BE2C (cell line): ENCODE results near the gene ZACN.
"Not testable (repeated sequence)": the region's sequence is repeated elsewhere in the genome, so short reads cannot be mapped to it uniquely, and the experiment has no call there.

ENCODE experiments used
- DNase-seq: peaks from one replicate; pipeline ENCODE4 v3.0.0-alpha.2; 2020
- H3K27me3 ChIP-seq: fragments of 250-450 bp; sonication (Bioruptor Pico); 2 replicates; pipeline ENCODE4 v1.5.1; 2020; ENCODE audit warnings: mild to moderate bottlenecking
- H3K36me3 ChIP-seq: fragments of 250-450 bp; sonication (Bioruptor Pico); 2 replicates; pipeline ENCODE4 v1.5.1; 2020; ENCODE audit warnings: mild to moderate bottlenecking
- H3K4me1 ChIP-seq: fragments of 250-450 bp; sonication (Bioruptor Pico); 2 replicates; pipeline ENCODE4 v1.5.1; 2020
- H3K4me3 ChIP-seq: 2 replicates; pipeline ENCODE4 v1.5.1; 2011; ENCODE audit warnings: low read depth, low read length
- H3K9me3 ChIP-seq: fragments of 250-450 bp; sonication (Bioruptor Pico); 2 replicates; pipeline ENCODE4 v1.5.1; 2020
- TF ChIP-seq, protein P1 (sequence below): IDR thresholded peaks from 2 replicates; pipeline ENCODE4 v1.5.1; 2012; ENCODE audit warnings: mild to moderate bottlenecking, low read depth, low read length

Gene ZACN

DNA sequence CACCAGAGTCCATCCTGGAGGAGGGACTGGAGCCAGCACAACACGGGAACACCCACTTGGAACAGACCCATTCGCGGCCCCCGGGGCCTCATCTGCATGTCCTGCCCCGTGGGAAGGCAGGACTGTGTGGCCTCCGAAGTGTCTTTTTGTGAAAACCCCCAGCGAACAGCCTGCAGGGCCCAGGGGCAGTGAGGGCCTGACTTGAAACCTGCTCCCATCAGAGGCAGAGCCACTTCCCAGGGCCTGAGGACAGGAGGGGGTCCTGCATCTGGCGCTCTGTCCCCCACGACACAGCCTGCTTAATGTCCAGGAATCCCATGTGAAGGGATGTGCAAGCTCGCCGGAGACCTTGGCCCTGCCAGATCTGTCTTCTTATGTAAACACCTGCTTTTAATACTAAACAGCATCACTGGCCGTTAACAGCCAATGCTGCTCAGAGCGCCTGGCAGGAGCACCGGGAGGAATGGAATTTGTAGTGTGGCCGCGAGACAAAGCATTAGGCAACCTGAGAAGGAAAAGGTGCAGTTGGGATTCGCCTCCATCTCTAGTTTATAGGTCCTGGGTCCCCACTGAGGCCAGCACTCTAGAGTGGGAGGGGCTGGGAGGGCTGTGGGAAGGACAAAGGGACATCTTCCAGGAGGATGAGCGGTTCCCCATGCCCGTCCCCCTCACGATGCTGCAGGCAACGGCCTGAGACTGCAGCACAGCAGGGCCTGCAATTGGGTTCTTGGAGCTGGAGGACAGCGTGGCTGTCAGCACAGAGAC is 42.3 kb upstream of the ZACN start:
- DNase-seq: no peak

DNA sequence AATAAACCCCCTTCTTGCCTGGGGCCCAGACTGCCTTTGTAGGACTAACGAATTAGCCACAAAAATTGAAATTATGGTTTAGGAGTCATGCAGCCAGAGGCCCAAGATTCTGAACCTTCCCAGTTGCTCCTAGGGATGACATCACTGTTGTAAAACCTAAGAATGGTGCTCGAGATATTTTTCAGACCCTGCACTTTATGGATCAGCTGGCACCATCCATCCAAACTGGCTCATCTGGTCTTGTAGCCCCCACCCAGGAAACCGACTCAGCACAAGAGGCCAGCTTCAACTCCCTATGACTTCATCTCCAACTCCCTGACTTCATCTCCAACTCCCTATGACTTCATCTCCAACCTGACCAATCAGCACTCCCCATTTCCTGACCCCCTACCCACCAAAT is 40.9 kb upstream of the ZACN start:
- Histone ChIP-seq H3K27me3 (no peaks in the 10 kb centered on the region), H3K36me3 (peaks cover 50% of the 10 kb centered on the region)
- TF ChIP-seq, protein P1, sequence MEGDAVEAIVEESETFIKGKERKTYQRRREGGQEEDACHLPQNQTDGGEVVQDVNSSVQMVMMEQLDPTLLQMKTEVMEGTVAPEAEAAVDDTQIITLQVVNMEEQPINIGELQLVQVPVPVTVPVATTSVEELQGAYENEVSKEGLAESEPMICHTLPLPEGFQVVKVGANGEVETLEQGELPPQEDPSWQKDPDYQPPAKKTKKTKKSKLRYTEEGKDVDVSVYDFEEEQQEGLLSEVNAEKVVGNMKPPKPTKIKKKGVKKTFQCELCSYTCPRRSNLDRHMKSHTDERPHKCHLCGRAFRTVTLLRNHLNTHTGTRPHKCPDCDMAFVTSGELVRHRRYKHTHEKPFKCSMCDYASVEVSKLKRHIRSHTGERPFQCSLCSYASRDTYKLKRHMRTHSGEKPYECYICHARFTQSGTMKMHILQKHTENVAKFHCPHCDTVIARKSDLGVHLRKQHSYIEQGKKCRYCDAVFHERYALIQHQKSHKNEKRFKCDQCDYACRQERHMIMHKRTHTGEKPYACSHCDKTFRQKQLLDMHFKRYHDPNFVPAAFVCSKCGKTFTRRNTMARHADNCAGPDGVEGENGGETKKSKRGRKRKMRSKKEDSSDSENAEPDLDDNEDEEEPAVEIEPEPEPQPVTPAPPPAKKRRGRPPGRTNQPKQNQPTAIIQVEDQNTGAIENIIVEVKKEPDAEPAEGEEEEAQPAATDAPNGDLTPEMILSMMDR: no peak

More for the DNA sequence above, 42.3 kb upstream of the ZACN start:
- Histone ChIP-seq H3K4me1 (no peaks in the 10 kb centered on the region), H3K36me3 (peaks cover 38% of the 10 kb centered on the region), H3K9me3 (peaks cover 2% of the 10 kb centered on the region; the same call in 1 of the 2 replicates), H3K4me3 (no peak overlapping the region), H3K27me3 (no peaks in the 10 kb centered on the region)
- TF ChIP-seq, protein P1: no peak

DNA sequence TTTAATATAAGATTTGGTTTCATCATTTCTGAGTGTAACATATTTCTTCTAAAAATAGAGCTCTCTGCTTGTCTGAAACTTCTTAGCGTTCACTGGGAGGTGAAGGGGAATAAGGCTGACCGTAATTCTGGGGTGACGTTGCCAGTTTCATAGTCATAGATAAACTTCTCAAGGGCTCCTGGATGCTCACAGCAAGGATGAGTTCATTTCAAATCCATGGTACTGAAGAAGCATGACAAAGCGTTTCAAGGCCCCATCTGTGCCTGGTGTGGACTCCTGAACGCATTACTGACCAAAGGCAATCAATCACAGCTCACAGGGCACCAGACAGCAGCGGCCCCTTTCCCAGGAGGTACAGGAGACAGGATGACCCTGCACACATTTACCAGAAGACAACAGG is 39.9 kb upstream of the ZACN start:
- no peaks in the 10 kb centered on the region for H3K9me3 ChIP-seq
- H3K4me3 ChIP-seq: no peak overlapping the region
- no peaks in the 10 kb centered on the region for H3K4me1 ChIP-seq
- DNase-seq: no peak
- TF ChIP-seq, protein P1: no peak
- H3K27me3 ChIP-seq: no peaks in the 10 kb centered on the region
- peaks cover 61% of the 10 kb centered on the region for H3K36me3 ChIP-seq

More for the DNA sequence above, 40.9 kb upstream of the ZACN start:
- Histone ChIP-seq H3K4me1 (no peaks in the 10 kb centered on the region), H3K9me3 (no peaks in the 10 kb centered on the region), H3K4me3 (no peak overlapping the region)
- DNase-seq: no peak

DNA sequence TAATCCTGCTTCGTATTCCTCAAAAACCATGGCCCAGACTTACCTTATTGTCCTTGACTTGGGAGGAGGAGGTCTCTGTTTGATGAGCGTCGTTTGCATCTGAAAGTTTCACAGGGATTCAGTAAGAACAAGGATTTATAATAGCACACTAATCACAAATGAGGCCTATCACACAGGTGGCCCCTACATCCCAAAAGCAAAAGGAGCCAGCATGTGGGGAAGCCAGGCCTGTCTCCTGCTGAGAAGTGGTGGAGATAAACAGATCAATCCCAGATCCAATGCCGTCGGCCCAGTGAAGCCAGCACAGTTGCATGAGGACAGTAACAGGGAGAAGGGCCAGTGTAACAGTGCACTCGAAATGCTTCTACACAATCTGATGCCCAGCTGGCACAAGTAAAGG is 38.6 kb upstream of the ZACN start:
- H3K4me1 ChIP-seq: no peaks in the 10 kb centered on the region
- H3K36me3 ChIP-seq: peaks cover 71% of the 10 kb centered on the region
- no peaks in the 10 kb centered on the region for H3K9me3 ChIP-seq
- no peak overlapping the region for H3K4me3 ChIP-seq
- TF ChIP-seq, protein P1: no peak
- DNase-seq: no peak
- H3K27me3 ChIP-seq: no peaks in the 10 kb centered on the region

DNA sequence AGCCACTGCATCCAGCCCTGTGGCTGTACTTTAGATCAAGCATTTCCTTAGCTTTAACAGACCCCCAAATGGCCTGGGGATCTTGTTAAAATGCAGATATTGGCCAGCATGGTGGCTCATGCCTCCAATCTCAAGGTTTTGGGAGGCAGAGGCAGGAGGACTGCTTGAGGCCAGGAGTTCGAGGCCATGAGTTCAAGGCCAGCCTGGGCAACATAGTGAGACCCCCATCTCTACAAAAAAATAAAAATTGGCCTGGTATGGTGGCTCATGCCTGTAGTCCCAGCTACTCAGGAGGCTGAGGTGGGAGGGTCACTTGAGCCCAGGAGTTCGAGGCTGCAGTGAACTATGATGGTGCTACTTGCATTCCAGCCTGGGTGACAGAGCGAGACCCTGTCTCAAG is 36.1 kb upstream of the ZACN start:
- not testable (repeated sequence) for H3K9me3 ChIP-seq, H3K4me1 ChIP-seq, H3K4me3 ChIP-seq, DNase-seq, H3K27me3 ChIP-seq
- peaks cover 85% of the 10 kb centered on the region for H3K36me3 ChIP-seq

DNA sequence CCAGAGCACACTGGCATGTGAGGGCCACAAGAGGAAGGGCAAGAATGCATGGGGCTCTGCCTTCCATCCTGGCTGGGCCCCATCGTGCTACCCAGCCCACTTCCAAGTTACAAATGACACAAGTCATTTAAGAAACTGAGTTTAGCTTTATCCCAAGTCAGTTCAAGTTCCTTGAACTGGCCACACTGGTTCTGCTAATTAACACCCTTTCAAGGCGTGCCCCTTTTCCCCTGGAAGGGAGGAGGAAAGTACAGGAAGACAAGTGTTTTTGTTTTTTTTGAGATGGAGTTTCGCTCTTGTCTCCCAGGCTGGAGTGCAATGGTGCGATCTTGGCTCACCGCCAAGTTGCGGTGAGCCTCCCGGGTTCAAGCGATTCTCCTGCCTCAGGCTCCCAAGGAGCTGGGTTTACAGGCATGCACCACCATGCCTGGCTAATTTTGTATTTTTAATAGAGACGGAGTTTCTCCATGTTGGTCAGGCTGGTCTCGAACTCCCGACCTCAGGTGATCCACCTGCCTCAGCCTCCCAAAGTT is 34.4 kb upstream of the ZACN start:
- H3K27me3 ChIP-seq, H3K9me3 ChIP-seq, H3K4me3 ChIP-seq, H3K4me1 ChIP-seq, DNase-seq: not testable (repeated sequence)
- H3K36me3 ChIP-seq: peaks cover 85% of the 10 kb centered on the region

DNA sequence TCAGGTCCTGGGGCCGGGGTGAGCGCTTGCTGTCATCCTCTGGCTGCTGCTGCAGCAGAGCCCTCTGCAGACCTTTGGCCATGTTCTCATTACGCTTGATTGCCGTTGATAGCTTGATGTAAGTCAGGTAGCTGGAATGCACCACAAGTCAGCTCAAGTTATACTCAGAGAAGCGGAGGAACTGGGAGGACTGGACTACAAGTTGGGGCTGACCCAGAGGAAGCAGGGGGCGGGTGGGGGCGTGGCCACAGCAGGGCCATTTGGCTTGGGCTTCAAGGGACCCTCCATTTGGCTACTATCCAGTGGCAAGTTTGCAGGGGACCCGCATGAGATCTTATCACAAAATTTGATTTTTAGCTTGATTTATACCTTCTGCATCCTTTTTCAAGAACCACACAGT is 32.9 kb upstream of the ZACN start:
- Histone ChIP-seq H3K9me3 (no peaks in the 10 kb centered on the region), H3K4me1 (no peaks in the 10 kb centered on the region), H3K27me3 (no peaks in the 10 kb centered on the region), H3K36me3 (peaks cover 80% of the 10 kb centered on the region), H3K4me3 (no peak overlapping the region)
- TF ChIP-seq, protein P1: no peak
- no peak for DNase-seq
